GM20000 (cell line): Measurements from ENCODE around the gene EPM2AIP1.
"Not testable (repeated sequence)": the region's sequence is repeated elsewhere in the genome, so short reads cannot be mapped to it uniquely, and the experiment has no call there.

Experiments
- DNase-seq: peaks from one replicate; pipeline ENCODE4 v3.0.0; 2012; ENCODE audit warnings: low spot score
- CTCF ChIP-seq: IDR thresholded peaks from 2 replicates; pipeline ENCODE4 v1.5.1; 2012; ENCODE audit warnings: mild to moderate bottlenecking, control low read depth; ENCODE audit errors: extremely low read depth, missing control alignments

Gene EPM2AIP1

GRCh38 chr3:36959821-36960220 lies 33.1 kb downstream of the EPM2AIP1 start:
- DNase-seq, result no peak

GRCh38 chr3:36957862-36958686 lies 34.9 kb downstream of the EPM2AIP1 start:
- no peak for DNase-seq
- TF ChIP-seq CTCF, result no peak

More at GRCh38 chr3:36959821-36960220, 33.1 kb downstream of the EPM2AIP1 start:
- no peak for TF ChIP-seq CTCF

GRCh38 chr3:36957063-36957462 lies 35.9 kb downstream of the EPM2AIP1 start:
- no peak for DNase-seq
- no peak for TF ChIP-seq CTCF

GRCh38 chr3:36956155-36956554 lies 36.8 kb downstream of the EPM2AIP1 start:
- DNase-seq, result no peak
- no peak for TF ChIP-seq CTCF

GRCh38 chr3:36954452-36955134 lies 38.3 kb downstream of the EPM2AIP1 start:
- no peak for DNase-seq
- TF ChIP-seq CTCF, result no peak

GRCh38 chr3:36947814-36948213 lies 45.1 kb downstream of the EPM2AIP1 start:
- DNase-seq, result not testable (repeated sequence)

- DNase-seq, result no peak
- no peak for TF ChIP-seq CTCF
These were observed 47.5 kb downstream of the EPM2AIP1 start for GRCh38 chr3:36945333-36945980.
